ENCODE measurements around the gene POTEJ.
"Not testable (repeated sequence)": the region's sequence is repeated elsewhere in the genome, so short reads cannot be mapped to it uniquely, and the experiment has no call there.

The POTEJ gene

GRCh38 chr2:130608276-130609001, 2.8 kb upstream of the POTEJ start:
- DNase-seq, result not testable (repeated sequence)

GRCh38 chr2:130609002-130609920, 2.0 kb upstream of the POTEJ start:
- DNase-seq, result not testable (repeated sequence)

- DNase-seq, result not testable (repeated sequence)
Measured at GRCh38 chr2:130610486-130610885, 754 bp upstream of the POTEJ start.

- not testable (repeated sequence) for DNase-seq
Measured at GRCh38 chr2:130628784-130629475, 17.7 kb downstream of the POTEJ start.

- DNase-seq, result not testable (repeated sequence)
Measured at GRCh38 chr2:130638973-130639372, 27.7 kb downstream of the POTEJ start.

GRCh38 chr2:130641688-130642087, 30.4 kb downstream of the POTEJ start:
- not testable (repeated sequence) for DNase-seq

- DNase-seq, result not testable (repeated sequence)
Measured at GRCh38 chr2:130649285-130649684, 38.0 kb downstream of the POTEJ start.

GRCh38 chr2:130664506-130664905, 53.3 kb downstream of the POTEJ start:
- DNase-seq, result not testable (repeated sequence)

- not testable (repeated sequence) for DNase-seq
Measured at GRCh38 chr2:130665596-130665995, 54.4 kb downstream of the POTEJ start.

- not testable (repeated sequence) for DNase-seq
Measured at GRCh38 chr2:130667516-130667915, 56.3 kb downstream of the POTEJ start.

- DNase-seq, result not testable (repeated sequence)
Measured at GRCh38 chr2:130670026-130670745, 58.9 kb downstream of the POTEJ start.

- DNase-seq, result peak; percentile 1
Measured at GRCh38 chr2:130692041-130692770, 81.0 kb downstream of the POTEJ start.

GRCh38 chr2:130693474-130693873, 82.2 kb downstream of the POTEJ start:
- DNase-seq, result peak; percentile 60

- DNase-seq, result not testable (repeated sequence)
Measured at GRCh38 chr2:130703250-130703649, 92.0 kb downstream of the POTEJ start.
